A673 (cell line): ENCODE data around the gene S100A7A.

Experiments
- CTCF ChIP-seq: fragments of 300-800, 200-600 bp; sonication (generic); conservative IDR thresholded peaks from 2 replicates; pipeline ENCODE4 v1.5.1; 2017; ENCODE audit warnings: low read depth, mild to moderate bottlenecking, antibody characterized with exemption, low read length, moderate library complexity, mixed read lengths
- EZH2 ChIP-seq: fragments of 200-600 bp; sonication (generic); IDR thresholded peaks from 2 replicates; pipeline ENCODE4 v1.6.1; 2017; ENCODE audit warnings: borderline replicate concordance, low read depth, mild to moderate bottlenecking, mixed read lengths, antibody characterized with exemption, low read length; ENCODE audit not compliant: poor library complexity, severe bottlenecking

DNA sequence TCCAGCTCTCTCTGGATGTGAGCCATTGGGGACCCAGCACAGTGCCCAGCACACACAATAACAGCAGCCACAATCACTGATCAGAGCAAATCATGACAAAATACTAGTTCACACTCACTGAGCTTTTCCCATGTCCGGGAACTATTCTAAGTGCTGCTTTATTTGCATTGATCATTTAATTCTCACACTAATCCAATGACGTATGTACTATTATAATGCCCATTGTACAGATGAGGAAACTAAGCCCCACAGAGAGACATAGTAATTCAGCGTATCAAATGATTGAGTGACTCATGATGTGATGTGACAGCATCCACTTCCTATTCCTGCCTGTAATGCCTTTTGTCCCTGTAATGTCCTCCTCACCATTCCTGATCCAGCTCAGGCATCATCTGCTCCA lies 23.5 kb upstream of the S100A7A start:
- TF ChIP-seq EZH2 (no peak), CTCF (no peak)
